Measurements from ENCODE around the gene NDEL1.

- no peak for TF ChIP-seq CTCF (IDR thresholded peaks at IDR 0.05)
- no peak for TF ChIP-seq POLR2A (IDR thresholded peaks at IDR 0.05)
These were observed 54.8 kb downstream of the NDEL1 start for GRCh38 chr17:8490256-8491023.
